Loucy (cell line): ENCODE results near the gene TTC16.

ENCODE experiments used
- EZH2phosphoT487 ChIP-seq: fragments of 200-600 bp; IDR thresholded peaks from 2 replicates; pipeline ENCODE4 v1.6.1; 2018; ENCODE audit warnings: antibody characterized with exemption, mild to moderate bottlenecking, moderate library complexity, borderline replicate concordance
- TF ChIP-seq, protein P1 (sequence below): fragments of 200-600 bp; sonication (generic); conservative IDR thresholded peaks from 2 replicates; pipeline ENCODE4 v1.5.1; 2014; ENCODE audit warnings: mild to moderate bottlenecking, antibody characterized with exemption, low read length

DNA sequence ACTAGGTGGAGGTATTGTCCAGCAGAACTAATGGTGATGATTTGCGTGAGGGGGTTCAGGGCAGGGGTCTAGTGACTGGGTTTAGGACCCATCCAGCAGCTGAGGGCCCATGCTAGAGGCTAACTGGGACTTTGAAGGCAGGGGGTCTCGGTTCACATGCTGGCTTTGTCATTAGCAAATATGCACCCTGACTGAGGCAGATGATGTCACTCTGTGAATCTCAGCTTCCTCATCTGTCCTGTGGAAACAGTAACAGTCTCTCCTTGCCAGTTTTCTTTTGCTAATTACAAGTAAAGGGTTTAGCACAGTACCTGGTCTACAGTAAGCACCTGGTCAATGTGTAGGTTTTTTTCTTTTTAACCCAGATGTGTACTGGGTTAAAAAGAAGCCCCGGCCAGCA is 57.4 kb downstream of the TTC16 start:
- TF ChIP-seq, protein P1, sequence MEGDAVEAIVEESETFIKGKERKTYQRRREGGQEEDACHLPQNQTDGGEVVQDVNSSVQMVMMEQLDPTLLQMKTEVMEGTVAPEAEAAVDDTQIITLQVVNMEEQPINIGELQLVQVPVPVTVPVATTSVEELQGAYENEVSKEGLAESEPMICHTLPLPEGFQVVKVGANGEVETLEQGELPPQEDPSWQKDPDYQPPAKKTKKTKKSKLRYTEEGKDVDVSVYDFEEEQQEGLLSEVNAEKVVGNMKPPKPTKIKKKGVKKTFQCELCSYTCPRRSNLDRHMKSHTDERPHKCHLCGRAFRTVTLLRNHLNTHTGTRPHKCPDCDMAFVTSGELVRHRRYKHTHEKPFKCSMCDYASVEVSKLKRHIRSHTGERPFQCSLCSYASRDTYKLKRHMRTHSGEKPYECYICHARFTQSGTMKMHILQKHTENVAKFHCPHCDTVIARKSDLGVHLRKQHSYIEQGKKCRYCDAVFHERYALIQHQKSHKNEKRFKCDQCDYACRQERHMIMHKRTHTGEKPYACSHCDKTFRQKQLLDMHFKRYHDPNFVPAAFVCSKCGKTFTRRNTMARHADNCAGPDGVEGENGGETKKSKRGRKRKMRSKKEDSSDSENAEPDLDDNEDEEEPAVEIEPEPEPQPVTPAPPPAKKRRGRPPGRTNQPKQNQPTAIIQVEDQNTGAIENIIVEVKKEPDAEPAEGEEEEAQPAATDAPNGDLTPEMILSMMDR, result no peak
- TF ChIP-seq EZH2phosphoT487, result no peak
